Measurements from ENCODE around the gene BABAM2. TPM values are rescaled to one million over a fixed set of nuclear protein-coding genes. Genes with fewer than 3 reads are reported as not detected.

The BABAM2 gene
- total RNA-seq, 2 donors from 2014 or later, result 36.4 to 40.9 TPM

GRCh38 chr2:27844821-27845255 is 45.7 kb upstream of the BABAM2 start:
- Histone ChIP-seq H3K4me1 (ENCODE audit: control insufficient read depth, insufficient read depth, low read length) (no peaks in the 10 kb centered on the region), H3K4me3 (ENCODE audit: low read length) (no peak overlapping the region), H3K9me3 (ENCODE audit: control insufficient read depth, low read length) (no peaks in the 10 kb centered on the region), H3K9ac (ENCODE audit: extremely low read depth, low read length, poor library complexity, severe bottlenecking) (no peak overlapping the region), H3K27me3 (ENCODE audit: control insufficient read depth, insufficient read depth, low read length, poor library complexity, severe bottlenecking) (no peaks in the 10 kb centered on the region), H3K36me3 (ENCODE audit: control insufficient read depth, insufficient read depth, low read length) (no peaks in the 10 kb centered on the region), H3K27ac (ENCODE audit: low read depth, low read length) (no peak overlapping the region)
- Mint-ChIP-seq H3K27me3 (ENCODE audit: insufficient read depth) (no peaks in the 10 kb centered on the region), H3K27ac (no peak overlapping the region), H3K4me1 (no peaks in the 10 kb centered on the region), H3K4me3 (no peak overlapping the region), H3K9me3 (no peaks in the 10 kb centered on the region), H3K36me3 (ENCODE audit: low read depth) (no peaks in the 10 kb centered on the region)
- TF ChIP-seq CTCF (conservative IDR thresholded peaks at IDR 0.05), result no peak
- DNase-seq, result no peak
- WGBS, 2 experiments (ENCODE audit: insufficient coverage in 1 of 2, insufficient read length in 1 of 2), result 87 to 100% methylated on average over 1 to 4 of the region's 4 CpGs

- DNase-seq, result no peak
- no peaks in the 10 kb centered on the region for H3K4me1 ChIP-seq (ENCODE audit: control insufficient read depth, insufficient read depth, low read length)
- no peak overlapping the region for H3K9ac ChIP-seq (ENCODE audit: extremely low read depth, low read length, poor library complexity, severe bottlenecking)
- H3K27me3 ChIP-seq (ENCODE audit: control insufficient read depth, insufficient read depth, low read length, poor library complexity, severe bottlenecking), result no peaks in the 10 kb centered on the region
- no peaks in the 10 kb centered on the region for H3K36me3 ChIP-seq (ENCODE audit: control insufficient read depth, insufficient read depth, low read length)
- H3K27ac Mint-ChIP-seq, result no peak overlapping the region
- H3K4me3 Mint-ChIP-seq, result no peak overlapping the region
- no peaks in the 10 kb centered on the region for H3K27me3 Mint-ChIP-seq (ENCODE audit: insufficient read depth)
- WGBS, 2 experiments (ENCODE audit: insufficient coverage in 1 of 2, insufficient read length in 1 of 2), result 82 to 89% methylated on average over 1 to 2 of the region's 2 CpGs
- no peaks in the 10 kb centered on the region for H3K4me1 Mint-ChIP-seq
- H3K4me3 ChIP-seq (ENCODE audit: low read length), result no peak overlapping the region
- H3K9me3 Mint-ChIP-seq, result no peaks in the 10 kb centered on the region
- no peak overlapping the region for H3K27ac ChIP-seq (ENCODE audit: low read depth, low read length)
- TF ChIP-seq CTCF (conservative IDR thresholded peaks at IDR 0.05), result no peak
- H3K9me3 ChIP-seq (ENCODE audit: control insufficient read depth, low read length), result no peaks in the 10 kb centered on the region
- H3K36me3 Mint-ChIP-seq (ENCODE audit: low read depth), result no peaks in the 10 kb centered on the region
Observed at GRCh38 chr2:27847333-27847732, 43.2 kb upstream of the BABAM2 start.

GRCh38 chr2:27849558-27850205 is 40.8 kb upstream of the BABAM2 start:
- H3K27ac ChIP-seq (ENCODE audit: low read depth, low read length), result no peak overlapping the region
- WGBS, 2 experiments (ENCODE audit: insufficient coverage in 1 of 2, insufficient read length in 1 of 2), result 93 to 100% methylated on average over 3 of the region's 3 CpGs
- H3K36me3 Mint-ChIP-seq (ENCODE audit: low read depth), result no peaks in the 10 kb centered on the region
- no peak overlapping the region for H3K27ac Mint-ChIP-seq
- no peaks in the 10 kb centered on the region for H3K9me3 ChIP-seq (ENCODE audit: control insufficient read depth, low read length)
- TF ChIP-seq CTCF (conservative IDR thresholded peaks at IDR 0.05), result no peak
- no peak overlapping the region for H3K9ac ChIP-seq (ENCODE audit: extremely low read depth, low read length, poor library complexity, severe bottlenecking)
- H3K4me3 Mint-ChIP-seq, result no peak overlapping the region
- no peaks in the 10 kb centered on the region for H3K4me1 ChIP-seq (ENCODE audit: control insufficient read depth, insufficient read depth, low read length)
- no peaks in the 10 kb centered on the region for H3K36me3 ChIP-seq (ENCODE audit: control insufficient read depth, insufficient read depth, low read length)
- H3K27me3 Mint-ChIP-seq (ENCODE audit: insufficient read depth), result no peaks in the 10 kb centered on the region
- no peaks in the 10 kb centered on the region for H3K9me3 Mint-ChIP-seq
- H3K4me1 Mint-ChIP-seq, result no peaks in the 10 kb centered on the region
- no peak for DNase-seq
- H3K4me3 ChIP-seq (ENCODE audit: low read length), result no peak overlapping the region
- no peaks in the 10 kb centered on the region for H3K27me3 ChIP-seq (ENCODE audit: control insufficient read depth, insufficient read depth, low read length, poor library complexity, severe bottlenecking)

All from endodermal cell (in vitro differentiated cells).